CD14-positive monocyte (primary cell): ENCODE measurements around the gene MZB1. TPM values are rescaled to one million over a fixed set of nuclear protein-coding genes. Genes with fewer than 3 reads are reported as not detected.

Source experiments
- DNase-seq, 3 donors: peaks; one replicate each; pipeline ENCODE4 v3.0.0-alpha.2; 2011 to 2022
- H2AFZ ChIP-seq: 2 replicates; pipeline ENCODE4 v1.6.0; 2012; ENCODE audit warnings: mild to moderate bottlenecking, low read depth, low read length, inconsistent platforms; ENCODE audit not compliant: insufficient read depth, poor library complexity, severe bottlenecking
- H3K27ac ChIP-seq, 2 donors: 1 replicate in 1 of 2; 2 replicates in 1 of 2; pipeline ENCODE4 v1.5.1; 2012 to 2013; ENCODE audit warnings: low read length in 2 of 2, control low read depth in 1 of 2, inconsistent platforms in 1 of 2, low read depth in 1 of 2, mild to moderate bottlenecking in 1 of 2
- H3K27me3 ChIP-seq, 2 donors: one replicate each; pipeline versions ENCODE4 v1.6.0 to v1.6.1; 2011 to 2013; ENCODE audit warnings: low read length in 2 of 2; ENCODE audit not compliant: control insufficient read depth in 2 of 2, insufficient read depth in 2 of 2
- H3K36me3 ChIP-seq, 2 donors: replicated peaks in 1 of 2; 1 replicate in 1 of 2; 2 replicates in 1 of 2; pipeline versions ENCODE4 v1.5.1 to v1.6.1; 2012 to 2013; ENCODE audit warnings: low read length in 2 of 2, control low read depth in 1 of 2, inconsistent platforms in 1 of 2, mild to moderate bottlenecking in 1 of 2; ENCODE audit not compliant: insufficient read depth in 2 of 2, control insufficient read depth in 1 of 2
- H3K4me1 ChIP-seq, 2 donors: 1 replicate in 1 of 2; 2 replicates in 1 of 2; pipeline versions ENCODE4 v1.5.1 to v1.6.1; 2012 to 2013; ENCODE audit warnings: low read length in 2 of 2, control low read depth in 1 of 2, inconsistent platforms in 1 of 2, mild to moderate bottlenecking in 1 of 2, moderate library complexity in 1 of 2; ENCODE audit not compliant: insufficient read depth in 2 of 2, control insufficient read depth in 1 of 2
- H3K4me2 ChIP-seq: replicated peaks from 2 replicates; pipeline ENCODE3; 2012; ENCODE audit warnings: low read length, moderate library complexity, mild to moderate bottlenecking; ENCODE audit not compliant: poor library complexity, severe bottlenecking; ENCODE audit errors: extremely low read depth
- H3K4me3 ChIP-seq, 3 experiments: fragments of 200-600 bp in 1 of 3; sonication (generic) in 1 of 3; replicated peaks in 1 of 3; 1 replicate in 2 of 3; 2 replicates in 1 of 3; pipeline ENCODE4 v1.5.1; 2011 to 2013; ENCODE audit warnings: low read length in 3 of 3, mild to moderate bottlenecking in 3 of 3, control low read depth in 2 of 3, low read depth in 2 of 3, inconsistent platforms in 1 of 3, moderate library complexity in 1 of 3
- H3K79me2 ChIP-seq: 2 replicates; pipeline ENCODE4 v1.6.0; 2012; ENCODE audit warnings: mild to moderate bottlenecking, control low read depth, inconsistent platforms, low read length, moderate library complexity; ENCODE audit not compliant: insufficient read depth
- H3K9ac ChIP-seq: 2 replicates; pipeline ENCODE4 v1.6.0; 2017; ENCODE audit warnings: low read length, mild to moderate bottlenecking; ENCODE audit not compliant: insufficient read depth, poor library complexity, severe bottlenecking
- H3K9me3 ChIP-seq, 2 donors: replicated peaks in 1 of 2; 1 replicate in 1 of 2; 2 replicates in 1 of 2; pipeline versions ENCODE4 v1.5.1 to v1.6.1; 2012 to 2013; ENCODE audit warnings: low read length in 2 of 2, control low read depth in 1 of 2; ENCODE audit not compliant: control insufficient read depth in 1 of 2, insufficient read depth in 1 of 2
- H4K20me1 ChIP-seq: 2 replicates; pipeline ENCODE4 v1.6.0; 2012; ENCODE audit warnings: mild to moderate bottlenecking, low read length, control low read depth, moderate library complexity; ENCODE audit not compliant: insufficient read depth
- H3K27ac Mint-ChIP-seq, 7 donors: one replicate each; pipeline ENCODE4 v1.8.0; 2020; ENCODE audit warnings: mild to moderate bottlenecking in 7 of 7, mixed read lengths in 7 of 7, moderate library complexity in 6 of 7, inconsistent platforms in 2 of 7
- H3K27me3 Mint-ChIP-seq, 3 donors: one replicate each; pipeline ENCODE4 v1.8.0; 2021 to 2022; ENCODE audit warnings: low read depth in 3 of 3, mild to moderate bottlenecking in 3 of 3, mixed read lengths in 3 of 3, moderate library complexity in 3 of 3, inconsistent platforms in 1 of 3
- H3K36me3 Mint-ChIP-seq, 2 donors: one replicate each; pipeline ENCODE4 v1.8.0; 2020; ENCODE audit warnings: mixed read lengths in 2 of 2, inconsistent platforms in 1 of 2, mild to moderate bottlenecking in 1 of 2
- H3K4me1 Mint-ChIP-seq: one replicate; pipeline ENCODE4 v1.8.0; 2020; ENCODE audit warnings: mild to moderate bottlenecking, mixed read lengths
- H3K4me3 Mint-ChIP-seq, 2 donors: one replicate each; pipeline ENCODE4 v1.8.0; 2020; ENCODE audit warnings: mild to moderate bottlenecking in 2 of 2, mixed read lengths in 2 of 2, moderate library complexity in 1 of 2
- H3K9me3 Mint-ChIP-seq, 7 donors: one replicate each; pipeline ENCODE4 v1.8.0; 2020 to 2022; ENCODE audit warnings: mixed read lengths in 7 of 7, mild to moderate bottlenecking in 6 of 7, moderate library complexity in 6 of 7, inconsistent platforms in 2 of 7
- WGBS: methylation state at CpG from one replicate; pipeline ENCODE4 v1.1.5; 2013; ENCODE audit warnings: missing lambda C conversion rate; ENCODE audit not compliant: insufficient coverage; 5-methylcytosine and 5-hydroxymethylcytosine counted together
- intact Hi-C, 2 donors: fragments of 100-400 bp; cut with micrococcal nuclease; formaldehyde crosslinking; loops; one replicate each; pipeline versions ENCODE4 v1.15.0 to v1.15.1; 2023
- polyA minus RNA-seq: library from RNA; depleted of rRNA, polyadenylated mRNA; stranded (reverse); fragments of >200 nt; gene quantifications from 2 replicates; pipeline ENCODE4 v1.2.3, GENCODE V29; 2012
- polyA plus RNA-seq, 3 donors: library from polyadenylated mRNA; depleted of rRNA in 1 of 3; unstranded in 2 of 3; stranded (reverse) in 1 of 3; fragments of 300-500 nt in 2 of 3; fragments of >200 nt in 1 of 3; fragmentation: Illumina TruSeq in 2 of 3; gene quantifications; 1 replicate in 2 of 3; 2 replicates in 1 of 3; pipeline ENCODE4 v1.2.3, GENCODE V29; 2012 to 2021
- total RNA-seq, 12 experiments: library from RNA in 1 of 12; stranded (reverse) in 1 of 12; fragments of 120-200 nt in 1 of 12; gene quantifications; one replicate each; pipeline ENCODE4 v1.2.4 and lab custom pipeline; 2013 to 2026; ENCODE audit warnings: mixed read lengths in 6 of 12, inconsistent platforms in 1 of 12
- TF ChIP-seq, protein P1 (sequence below): fragments of 200-600 bp; IDR thresholded peaks from one replicate; pipeline ENCODE4 v1.8.0; 2022; ENCODE audit warnings: antibody characterized with exemption, mild to moderate bottlenecking

MZB1 gene, protein sequence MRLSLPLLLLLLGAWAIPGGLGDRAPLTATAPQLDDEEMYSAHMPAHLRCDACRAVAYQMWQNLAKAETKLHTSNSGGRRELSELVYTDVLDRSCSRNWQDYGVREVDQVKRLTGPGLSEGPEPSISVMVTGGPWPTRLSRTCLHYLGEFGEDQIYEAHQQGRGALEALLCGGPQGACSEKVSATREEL
- total RNA-seq (2013) = 0.50 TPM
- polyA plus RNA-seq (under 1 TPM in 2 of 3 donors, not detected in 1; 0.30 to 0.52 TPM), polyA minus RNA-seq (not detected in 2 replicates), total RNA-seq (lab: John Stamatoyannopoulos, UW) (0 to 0.60 (median 0.12) reads per million in 11 experiments)

DNA sequence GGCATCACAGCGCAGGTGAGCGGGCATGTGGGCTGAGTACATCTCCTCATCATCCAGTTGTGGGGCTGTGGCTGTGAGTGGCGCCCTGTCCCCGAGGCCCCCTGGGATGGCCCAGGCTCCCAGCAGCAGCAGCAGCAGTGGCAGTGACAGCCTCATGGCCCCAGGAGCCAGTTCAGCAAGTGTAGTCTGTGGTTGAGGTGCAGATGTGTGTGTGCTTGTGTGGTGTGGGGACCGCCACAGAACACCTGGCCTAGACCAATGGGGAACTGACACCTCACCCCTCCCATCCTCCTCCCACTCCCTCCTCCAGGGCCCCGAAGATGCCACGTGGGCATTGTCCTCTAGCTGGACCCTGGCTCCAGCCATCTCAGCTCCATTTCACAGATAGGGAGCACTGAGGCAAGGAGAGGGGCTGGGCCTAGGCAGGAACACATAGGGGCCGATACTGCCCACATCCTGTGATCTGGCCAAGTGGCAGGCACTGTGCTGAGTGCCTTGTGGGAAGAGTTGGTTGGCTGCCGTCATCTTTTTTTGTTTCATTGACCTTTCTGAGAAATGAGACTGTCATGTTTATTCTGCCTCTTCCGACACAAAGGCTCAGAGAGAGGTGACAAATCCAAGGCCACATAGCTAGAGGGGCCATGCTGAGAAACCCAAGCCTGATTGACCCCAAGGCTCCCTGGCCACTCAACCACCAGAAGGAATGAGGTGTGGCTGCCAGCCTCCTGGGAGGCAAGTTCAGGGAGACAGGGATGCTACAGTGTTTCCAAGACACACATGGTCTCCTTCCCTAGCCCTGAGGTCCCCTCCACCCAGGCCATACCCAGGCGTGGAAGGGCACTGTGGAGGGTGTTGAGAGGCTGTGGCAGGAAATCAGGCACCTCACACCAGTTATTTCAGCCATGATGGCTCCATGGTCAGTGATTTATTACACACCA, at the start of gene MZB1:
Gene MZB1 (minus strand): TSS at position 213 of the 938 bp plus-strand sequence. CDS start 57 bp downstream, at position 156.
- H3K36me3 Mint-ChIP-seq = peaks cover 5% of the 10 kb centered on the region in 2 donors
- peaks cover 0 to 5% of the 10 kb centered on the region in 2 donors for H3K9me3 ChIP-seq
- peaks cover 43 to 54% (median 53%) of the 10 kb centered on the region in 3 donors for H3K27me3 Mint-ChIP-seq
- H3K4me3 Mint-ChIP-seq = peak within 1 kb of the TSS in 1 of 2 donors; percentile 24
- no peaks in the 10 kb centered on the region for H4K20me1 ChIP-seq
- no peak within 1 kb of the TSS for H2AFZ ChIP-seq
- H3K27ac Mint-ChIP-seq = peak within 1 kb of the TSS in 3 of 7 donors; percentile 26 to 72 (median 59)
- intact Hi-C loops = no loop called here
- TF ChIP-seq, protein P1, sequence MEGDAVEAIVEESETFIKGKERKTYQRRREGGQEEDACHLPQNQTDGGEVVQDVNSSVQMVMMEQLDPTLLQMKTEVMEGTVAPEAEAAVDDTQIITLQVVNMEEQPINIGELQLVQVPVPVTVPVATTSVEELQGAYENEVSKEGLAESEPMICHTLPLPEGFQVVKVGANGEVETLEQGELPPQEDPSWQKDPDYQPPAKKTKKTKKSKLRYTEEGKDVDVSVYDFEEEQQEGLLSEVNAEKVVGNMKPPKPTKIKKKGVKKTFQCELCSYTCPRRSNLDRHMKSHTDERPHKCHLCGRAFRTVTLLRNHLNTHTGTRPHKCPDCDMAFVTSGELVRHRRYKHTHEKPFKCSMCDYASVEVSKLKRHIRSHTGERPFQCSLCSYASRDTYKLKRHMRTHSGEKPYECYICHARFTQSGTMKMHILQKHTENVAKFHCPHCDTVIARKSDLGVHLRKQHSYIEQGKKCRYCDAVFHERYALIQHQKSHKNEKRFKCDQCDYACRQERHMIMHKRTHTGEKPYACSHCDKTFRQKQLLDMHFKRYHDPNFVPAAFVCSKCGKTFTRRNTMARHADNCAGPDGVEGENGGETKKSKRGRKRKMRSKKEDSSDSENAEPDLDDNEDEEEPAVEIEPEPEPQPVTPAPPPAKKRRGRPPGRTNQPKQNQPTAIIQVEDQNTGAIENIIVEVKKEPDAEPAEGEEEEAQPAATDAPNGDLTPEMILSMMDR = no peak
- H3K27me3 ChIP-seq = peaks cover 12 to 37% of the 10 kb centered on the region in 2 donors
- no peak within 1 kb of the TSS for H3K4me3 ChIP-seq
- no peak within 1 kb of the TSS for H3K9ac ChIP-seq
- 40% methylated on average over 7 of the region's 11 CpGs for WGBS
- H3K27ac ChIP-seq = no peak within 1 kb of the TSS
- H3K79me2 ChIP-seq = no peaks in the 10 kb centered on the region
- H3K9me3 Mint-ChIP-seq = peaks cover 0 to 9% (median 5%) of the 10 kb centered on the region in 7 donors
- H3K4me1 ChIP-seq = peaks cover 40 to 57% of the 10 kb centered on the region in 2 donors
- H3K4me1 Mint-ChIP-seq = peaks cover 52% of the 10 kb centered on the region
- no peaks in the 10 kb centered on the region for H3K36me3 ChIP-seq
- no peak for DNase-seq
- H3K4me2 ChIP-seq = no peak within 1 kb of the TSS
